ENCODE data around the gene SLC17A9. TPM values are rescaled to one million over a fixed set of nuclear protein-coding genes. Genes with fewer than 3 reads are reported as not detected.

SLC17A9 gene
- total and polyA plus RNA-seq, 2 donors (not counting 1 experiment from before 2014, with no cell fraction given) = 33.0 to 141 TPM

DNA sequence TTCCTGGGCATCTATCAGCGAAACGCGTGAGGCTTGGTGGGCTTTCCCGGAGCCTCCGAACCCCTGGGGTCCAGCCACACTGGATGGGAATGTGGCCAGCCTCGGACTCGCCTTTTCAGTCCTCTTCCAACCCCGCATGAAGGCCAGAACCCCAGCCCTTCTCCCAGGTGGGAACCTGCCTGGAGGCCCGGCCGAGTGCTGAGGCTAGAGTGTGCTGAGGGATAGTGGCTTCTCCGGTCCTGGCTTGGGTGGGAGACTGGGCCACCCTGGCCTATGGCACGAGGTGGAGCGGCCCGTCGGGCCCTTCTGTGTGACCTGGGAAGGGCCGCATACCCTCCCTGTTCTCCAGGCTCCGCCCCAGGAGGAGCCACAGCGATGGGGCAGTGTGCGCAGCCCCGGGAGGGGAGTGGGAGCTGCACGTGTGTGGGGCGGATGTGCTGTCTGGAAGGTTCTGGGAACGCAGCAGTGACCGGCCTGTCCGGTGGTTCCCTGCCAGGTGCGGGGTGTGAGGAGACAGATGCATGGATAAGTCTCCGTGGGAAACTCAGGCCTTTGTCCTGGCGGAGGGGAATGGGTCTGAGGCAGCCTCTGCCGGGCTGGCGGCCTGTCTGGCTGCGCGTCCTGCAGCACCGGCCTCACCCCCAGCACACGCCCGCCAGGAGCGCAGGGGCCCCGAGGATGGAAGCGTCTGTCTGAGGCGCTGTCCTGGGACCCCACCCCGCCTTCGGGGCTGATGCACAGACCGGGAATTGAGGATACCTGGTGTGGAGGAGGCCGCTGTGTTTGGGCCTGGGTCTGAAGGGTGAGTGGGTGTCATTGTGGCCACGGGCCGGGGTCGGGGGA lies 55.4 kb downstream of the SLC17A9 start:
- peaks cover 52 to 57% of the 10 kb centered on the region in 2 donors for H3K4me1 ChIP-seq (ENCODE audit: control insufficient read depth in 2 of 2, insufficient read depth in 2 of 2, low read length in 2 of 2)
- 38% methylated on average over 46 of the region's 46 CpGs for WGBS (ENCODE audit: insufficient coverage)
- Mint-ChIP-seq H3K27ac (no peak overlapping the region), H3K27me3 (peaks cover 47% of the 10 kb centered on the region), H3K4me3 (peak overlapping the region; percentile 39), H3K4me1 (peaks cover 21% of the 10 kb centered on the region), H3K9me3 (ENCODE audit: insufficient read depth) (no peaks in the 10 kb centered on the region)
- peak overlapping the region; percentile 29 for H3K9ac ChIP-seq (ENCODE audit: low read length)
- CTCF ChIA-PET = interaction anchor here (1.0 to 3.3 kb wide), 9 partner anchors 21 to 110 kb away, joined by 3 to 36 read pairs (median 5); partner anchors contain the start of gene SLC17A9
- TF ChIP-seq EZH2 (IDR thresholded peaks at IDR 0.05; ENCODE audit: borderline replicate concordance, insufficient read depth, low read depth, low read length, poor library complexity, severe bottlenecking) = peak; percentile 27
- TF ChIP-seq, protein P1, sequence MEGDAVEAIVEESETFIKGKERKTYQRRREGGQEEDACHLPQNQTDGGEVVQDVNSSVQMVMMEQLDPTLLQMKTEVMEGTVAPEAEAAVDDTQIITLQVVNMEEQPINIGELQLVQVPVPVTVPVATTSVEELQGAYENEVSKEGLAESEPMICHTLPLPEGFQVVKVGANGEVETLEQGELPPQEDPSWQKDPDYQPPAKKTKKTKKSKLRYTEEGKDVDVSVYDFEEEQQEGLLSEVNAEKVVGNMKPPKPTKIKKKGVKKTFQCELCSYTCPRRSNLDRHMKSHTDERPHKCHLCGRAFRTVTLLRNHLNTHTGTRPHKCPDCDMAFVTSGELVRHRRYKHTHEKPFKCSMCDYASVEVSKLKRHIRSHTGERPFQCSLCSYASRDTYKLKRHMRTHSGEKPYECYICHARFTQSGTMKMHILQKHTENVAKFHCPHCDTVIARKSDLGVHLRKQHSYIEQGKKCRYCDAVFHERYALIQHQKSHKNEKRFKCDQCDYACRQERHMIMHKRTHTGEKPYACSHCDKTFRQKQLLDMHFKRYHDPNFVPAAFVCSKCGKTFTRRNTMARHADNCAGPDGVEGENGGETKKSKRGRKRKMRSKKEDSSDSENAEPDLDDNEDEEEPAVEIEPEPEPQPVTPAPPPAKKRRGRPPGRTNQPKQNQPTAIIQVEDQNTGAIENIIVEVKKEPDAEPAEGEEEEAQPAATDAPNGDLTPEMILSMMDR (IDR thresholded peaks at IDR 0.05) = no peak
- POLR2A ChIA-PET = interaction anchor here (0.7 kb wide), 1 partner anchor 760 kb away, joined by 3 read pairs; no protein-coding TSS in a partner anchor
- H4K20me1 ChIP-seq (ENCODE audit: control insufficient read depth, insufficient read depth, low read length, poor library complexity, severe bottlenecking) = peaks cover 21% of the 10 kb centered on the region
- ATAC-seq (ENCODE audit: low read depth) = no peak
- DNase-seq = peak; percentile 45
- no peaks in the 10 kb centered on the region for H3K36me3 ChIP-seq (replicated peaks in 1 of 2; ENCODE audit: control extremely low read depth in 1 of 2, control insufficient read depth in 1 of 2, extremely low read depth in 1 of 2, insufficient read depth in 2 of 2, low read length in 1 of 2)
- peak overlapping the region; percentile 86 for H3K4me2 ChIP-seq (replicated peaks; ENCODE audit: low read depth, low read length, poor library complexity, severe bottlenecking)
- no peak overlapping the region for H3K4me3 ChIP-seq (ENCODE audit: control extremely low read depth in 1 of 5, extremely low read depth in 1 of 5, insufficient read depth in 1 of 5, low read depth in 2 of 5, low read length in 4 of 5)
- no peaks in the 10 kb centered on the region for H3K79me2 ChIP-seq (ENCODE audit: control insufficient read depth, insufficient read depth, low read length)
- H3K27me3 ChIP-seq (replicated peaks in 1 of 4; ENCODE audit: control extremely low read depth in 1 of 4, control insufficient read depth in 3 of 4, insufficient read depth in 4 of 4, low read length in 3 of 4) = peaks cover 0 to 89% (median 46%) of the 10 kb centered on the region in 4 experiments
- intact Hi-C loops (cut with micrococcal nuclease) = loop anchor here (2.0 to 10.0 kb wide), 2 partner anchors 53 to 339 kb away; partner anchors contain the start of gene SLC17A9
- H2AFZ ChIP-seq (ENCODE audit: insufficient read depth, low read depth, low read length, poor library complexity, severe bottlenecking) = no peak overlapping the region
- H3K9me3 ChIP-seq (ENCODE audit: control extremely low read depth in 1 of 3, control insufficient read depth in 2 of 3, insufficient read depth in 1 of 3, low read length in 2 of 3) = peaks cover 0 to 43% (median 3%) of the 10 kb centered on the region in 3 donors
- no peak overlapping the region for H3K27ac ChIP-seq (ENCODE audit: low read length in 2 of 2)

All from B cell (primary cell).